ENCODE data around the gene MTA1. TPM values are rescaled to one million over a fixed set of nuclear protein-coding genes. Genes with fewer than 3 reads are reported as not detected.

MTA1 gene
- 111 TPM for total RNA-seq

DNA sequence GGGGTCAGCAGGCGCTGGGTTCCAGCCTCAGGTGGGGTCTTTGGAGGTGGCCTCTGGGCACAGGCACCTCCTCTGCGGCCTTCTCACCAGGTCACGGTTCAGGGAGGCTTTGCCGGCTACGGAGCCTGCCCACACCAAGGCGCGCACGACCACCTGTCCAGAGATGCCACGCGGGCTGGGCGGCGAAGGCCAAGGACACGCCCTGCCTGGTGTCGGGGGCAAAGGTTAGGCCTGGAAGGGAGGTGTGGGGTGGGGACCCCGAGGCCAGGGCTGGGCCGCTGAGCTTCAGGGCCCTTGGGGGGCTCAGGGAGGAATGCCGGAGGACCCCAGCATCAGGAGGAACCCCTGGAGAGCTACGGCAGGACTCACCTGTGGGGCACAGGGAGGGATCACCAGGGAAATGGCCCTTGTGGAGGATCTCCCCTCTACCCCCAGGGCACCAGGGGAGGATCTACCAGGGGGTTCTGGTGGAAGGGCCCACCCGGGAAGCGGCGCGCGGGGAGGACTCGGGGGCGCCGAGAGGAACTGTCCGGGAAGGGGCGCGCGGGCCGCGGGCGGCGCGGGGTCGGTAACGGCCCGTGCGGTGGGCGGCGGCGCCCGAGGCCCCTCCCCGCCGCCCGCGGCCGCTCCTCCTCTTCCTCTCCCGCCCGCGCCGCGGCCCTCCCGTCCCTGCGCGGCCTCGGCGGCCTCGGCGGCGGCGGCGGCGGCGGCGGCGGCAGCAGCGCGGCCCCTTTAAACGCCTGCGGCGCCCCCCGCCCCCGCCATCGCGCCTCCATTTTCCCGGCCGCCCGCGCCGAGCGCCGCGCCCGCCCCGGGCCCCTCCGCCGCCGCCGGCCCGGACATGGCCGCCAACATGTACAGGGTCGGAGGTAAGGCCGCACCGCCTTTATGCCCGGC is at the start of gene MTA1:
Gene MTA1 (plus strand): TSS at position 633 of the 897 bp plus-strand sequence. CDS start 209 bp downstream, at position 842.
- DNase-seq (ENCODE audit: low spot score): no peak

DNA sequence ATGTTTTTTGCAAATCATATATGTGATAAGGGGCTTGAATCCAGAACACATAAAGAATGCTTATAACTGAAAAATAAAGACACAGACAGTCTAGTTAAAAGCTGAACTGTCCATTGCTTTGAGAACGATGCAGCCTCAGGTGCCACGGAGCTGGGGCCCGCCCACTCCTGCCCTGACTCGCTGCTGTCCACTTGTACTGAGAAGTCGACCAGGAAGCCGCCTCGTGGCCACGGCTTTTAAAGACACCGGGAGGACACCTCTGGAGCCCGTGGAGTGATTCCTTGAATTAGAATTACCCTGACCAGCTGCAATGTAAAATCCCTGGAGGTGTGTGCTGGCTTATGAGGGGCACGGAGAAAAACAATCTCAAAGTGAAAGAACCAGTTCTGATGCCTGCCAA is 45.2 kb upstream of the MTA1 start:
- DNase-seq (ENCODE audit: low spot score): no peak

DNA sequence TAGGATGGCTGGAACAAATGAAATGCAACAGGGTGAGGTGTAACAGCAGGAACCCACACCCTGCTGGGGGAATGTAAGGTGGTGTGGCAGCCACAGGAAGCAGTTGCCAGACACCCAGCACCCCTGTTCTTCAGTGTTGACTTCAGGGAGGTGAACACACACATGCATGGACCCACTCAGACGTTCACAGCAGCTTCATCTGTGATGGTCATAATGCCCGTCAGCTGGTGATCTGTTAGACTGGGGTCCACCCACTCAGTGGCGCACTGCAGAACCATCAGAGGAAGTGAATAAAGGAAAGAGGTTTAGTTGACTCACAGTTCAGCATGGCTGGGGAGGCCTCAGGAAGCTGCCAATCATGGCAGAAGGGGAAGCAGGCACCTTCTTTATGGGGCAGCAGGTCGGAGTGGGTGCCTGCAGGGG is 44.0 kb upstream of the MTA1 start:
- DNase-seq (ENCODE audit: low spot score): no peak

DNA sequence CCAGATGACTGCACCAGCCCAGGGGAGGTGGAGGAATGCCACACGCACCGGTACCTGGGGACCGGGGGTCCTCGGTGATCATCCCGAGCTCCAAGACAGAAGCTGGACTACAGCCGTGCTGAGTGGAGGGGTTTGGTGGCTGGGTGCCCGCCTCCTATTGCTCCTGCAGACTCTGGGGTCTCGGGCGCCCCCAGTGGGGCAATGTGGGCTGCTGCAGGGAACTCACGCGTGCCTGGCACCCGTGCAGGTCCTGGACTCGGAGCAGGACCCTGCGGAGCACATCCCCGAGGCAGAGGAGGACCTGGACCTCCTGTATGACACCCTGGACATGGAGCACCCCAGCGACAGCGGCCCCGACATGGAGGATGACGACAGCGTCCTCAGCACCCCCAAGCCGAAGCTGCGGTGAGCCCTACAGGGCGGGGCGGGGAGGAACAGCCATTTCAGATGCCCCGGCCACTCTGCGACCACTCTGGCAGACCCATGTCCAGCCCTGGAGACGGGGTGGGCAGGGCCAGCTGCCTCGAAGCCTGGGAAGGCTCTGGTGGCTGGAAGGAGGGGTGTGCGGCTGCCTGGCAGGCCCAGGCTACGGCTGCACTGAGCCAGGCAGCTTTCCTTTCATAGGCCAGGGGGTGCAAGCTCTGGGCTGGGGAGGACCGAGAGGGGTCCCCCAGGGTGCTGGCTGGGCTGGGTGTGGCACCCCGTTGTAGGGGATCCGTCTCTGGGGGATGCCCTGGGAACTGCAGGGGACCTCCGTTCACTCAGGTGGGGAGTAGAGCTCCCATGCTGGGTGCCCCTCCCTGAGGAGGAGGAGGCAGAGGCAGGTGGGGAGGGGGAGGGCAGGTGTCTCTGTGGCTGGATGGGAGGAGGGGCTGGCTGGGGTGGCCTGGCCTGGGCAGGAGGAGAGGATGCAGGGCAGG is 42.8 kb upstream of the MTA1 start:
- DNase-seq (ENCODE audit: low spot score): no peak

DNA sequence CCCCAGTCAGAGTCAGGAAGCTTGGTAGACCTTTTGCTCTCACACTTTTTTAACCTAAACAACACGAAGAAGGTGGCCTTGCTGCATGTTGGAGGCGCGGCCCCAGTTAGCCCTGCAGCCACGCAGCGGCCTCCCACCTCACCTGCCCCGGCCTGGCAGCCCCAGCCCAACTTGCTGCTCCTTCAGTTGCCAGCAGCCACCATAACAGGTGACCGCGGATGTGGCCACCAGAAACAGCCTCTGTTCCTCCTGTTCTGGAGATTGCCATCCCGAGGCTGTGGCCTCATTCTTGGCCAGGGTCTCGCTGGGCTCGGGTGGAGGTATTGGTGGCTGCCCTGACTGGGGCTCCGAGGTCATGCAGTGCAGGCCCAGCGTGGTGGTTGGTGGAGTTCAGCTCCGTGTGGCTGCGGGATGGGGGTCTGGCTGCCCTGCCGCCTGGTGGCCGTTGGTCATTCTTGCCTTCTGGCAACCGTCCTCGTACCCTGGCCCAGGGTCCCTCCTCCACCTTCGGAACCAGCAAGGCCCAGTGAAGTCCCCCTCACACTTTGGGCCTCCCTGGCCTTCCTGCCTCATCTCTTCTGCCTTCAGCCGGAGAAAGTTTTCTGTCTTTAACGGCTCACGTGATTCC is 42.0 kb upstream of the MTA1 start:
- no peak for DNase-seq (ENCODE audit: low spot score)

DNA sequence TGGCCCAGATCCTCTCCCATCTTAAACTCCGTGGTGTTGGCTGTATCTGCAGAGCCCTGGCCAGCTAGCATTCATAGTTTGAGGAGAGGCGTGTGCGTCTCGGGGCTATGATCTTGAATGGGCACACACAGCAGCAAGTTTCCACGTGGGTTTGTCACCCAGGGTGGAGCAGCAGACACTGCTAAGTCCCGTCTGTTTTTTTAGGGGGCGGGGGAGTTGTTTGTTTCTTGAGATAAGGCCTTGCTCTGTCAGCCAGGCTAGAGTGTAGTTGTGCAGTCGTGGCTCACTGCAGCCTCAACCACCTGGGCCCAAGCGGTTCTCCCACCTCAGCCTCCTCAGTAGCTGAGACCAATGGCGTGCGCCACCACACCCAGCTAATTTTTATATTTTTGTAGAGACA is 41.4 kb upstream of the MTA1 start:
- no peak for DNase-seq (ENCODE audit: low spot score)

DNA sequence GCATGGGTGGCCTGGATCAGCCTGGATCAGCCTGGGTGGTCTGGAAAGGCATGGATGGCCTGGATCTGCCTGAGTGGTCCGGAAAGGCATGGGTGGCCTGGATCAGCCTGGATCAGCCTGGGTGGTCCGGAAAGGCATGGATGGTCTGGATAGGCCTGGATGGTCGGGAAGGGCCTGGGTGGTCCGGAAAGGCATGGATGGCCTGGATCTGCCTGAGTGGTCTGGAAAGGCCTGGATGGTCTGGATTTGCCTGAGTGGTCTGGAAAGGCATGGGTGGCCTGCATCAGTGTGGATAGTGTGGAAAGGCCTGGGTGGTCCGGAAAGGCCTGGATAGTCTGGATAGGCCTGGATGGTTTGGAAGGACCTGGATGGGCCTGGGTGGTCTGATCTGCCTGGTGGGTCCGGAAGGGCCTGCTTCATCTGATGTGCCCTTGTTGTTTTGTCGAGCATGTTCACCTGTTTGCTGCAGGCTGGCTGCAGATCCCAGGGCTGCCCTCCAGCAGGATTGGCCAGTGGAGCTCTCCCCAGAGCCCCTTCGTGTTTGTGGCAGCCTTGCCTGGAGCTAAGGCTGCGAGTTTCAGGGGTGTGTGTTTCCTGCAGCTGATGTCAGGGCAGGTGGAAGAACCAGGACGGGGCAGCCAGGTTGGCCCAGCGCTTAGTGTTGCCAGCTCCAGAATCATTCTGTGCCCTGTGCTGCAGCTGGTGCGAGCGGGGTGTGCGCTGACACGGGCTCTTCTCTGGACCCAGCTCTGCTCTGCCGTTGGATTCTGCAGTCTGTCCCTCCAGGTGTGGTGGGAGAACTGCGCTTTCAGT is 40.5 kb upstream of the MTA1 start:
- DNase-seq (ENCODE audit: low spot score): no peak

DNA sequence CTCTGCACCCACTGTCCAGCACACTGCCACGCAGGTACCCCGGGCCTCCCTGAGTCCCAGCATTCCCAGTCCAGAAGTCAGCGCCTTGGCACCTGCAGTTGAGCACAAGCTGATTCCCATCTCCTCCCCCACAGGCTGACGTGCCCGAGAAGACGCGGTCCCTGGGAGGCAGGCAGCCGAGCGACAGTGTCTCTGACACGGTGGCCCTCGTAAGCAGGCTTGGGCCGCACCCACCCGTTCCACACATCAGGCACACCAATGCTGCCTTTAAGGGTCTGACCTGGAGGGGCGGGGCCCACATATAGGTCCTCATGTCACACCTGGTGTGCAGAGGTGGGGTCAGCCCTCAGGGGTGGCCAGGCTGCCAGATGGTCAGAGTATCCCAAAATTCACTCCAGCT is 39.7 kb upstream of the MTA1 start:
- no peak for DNase-seq (ENCODE audit: low spot score)

DNA sequence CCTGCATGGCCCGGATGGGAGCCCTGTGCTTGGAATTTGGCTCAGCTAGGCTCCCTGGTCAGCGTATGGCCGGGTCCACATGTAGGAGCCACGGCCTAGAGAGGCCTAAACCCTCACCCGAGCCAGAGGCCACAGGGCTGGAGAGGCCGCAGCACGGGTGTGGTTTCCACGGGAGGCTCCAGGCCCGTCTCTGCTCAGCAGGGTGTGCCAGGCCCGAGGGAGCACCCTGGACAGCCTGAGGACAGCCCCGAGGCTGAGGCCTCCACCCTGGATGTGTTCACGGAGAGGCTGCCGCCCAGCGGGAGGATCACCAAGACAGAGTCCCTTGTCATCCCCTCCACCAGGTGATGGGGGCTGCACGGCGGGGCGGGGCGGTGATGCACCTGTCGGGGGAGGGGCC is 38.9 kb upstream of the MTA1 start:
- no peak for DNase-seq (ENCODE audit: low spot score)

DNA sequence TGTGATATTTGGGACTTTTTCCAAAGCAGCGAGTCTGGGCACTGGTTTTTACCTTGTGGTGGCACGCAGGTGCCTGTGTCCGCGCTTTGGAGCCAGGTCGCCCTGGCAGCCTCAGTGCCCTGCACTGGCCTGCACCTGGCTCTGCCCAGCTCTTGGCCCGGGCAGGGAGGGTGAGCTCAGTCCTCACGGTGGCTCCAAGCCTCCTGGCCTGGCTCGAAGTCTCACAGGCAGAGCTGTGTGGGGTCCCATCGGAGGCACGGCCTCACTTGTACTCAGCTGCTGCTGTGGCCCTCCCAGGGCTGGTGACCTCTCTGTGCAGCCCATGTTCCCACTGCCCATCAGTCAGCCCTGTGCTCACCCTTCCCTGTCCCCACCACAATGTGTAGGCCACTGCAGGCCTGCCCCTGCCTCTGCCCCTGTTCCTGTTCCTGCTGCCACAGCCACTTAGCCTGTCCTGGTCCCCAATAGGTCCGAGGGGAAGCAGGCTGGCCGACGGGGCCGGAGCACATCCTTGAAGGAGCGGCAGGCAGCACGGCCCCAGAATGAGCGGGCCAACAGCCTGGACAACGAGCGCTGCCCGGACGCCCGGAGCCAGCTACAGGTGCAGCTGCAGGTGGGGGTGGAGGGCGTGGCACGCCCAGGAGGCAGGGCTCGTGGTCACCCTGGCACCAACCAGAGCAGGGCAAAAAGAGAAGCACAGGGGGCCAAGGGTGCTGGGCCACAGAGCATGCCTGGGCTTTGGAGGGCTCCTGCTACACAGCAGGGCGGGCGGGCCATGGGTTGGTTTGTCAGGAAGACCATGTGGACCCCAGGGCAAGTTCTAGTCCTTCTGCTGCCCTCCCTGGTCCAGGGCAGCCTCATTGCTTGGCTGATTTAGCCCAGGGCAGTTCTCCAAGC is 37.9 kb upstream of the MTA1 start:
- DNase-seq (ENCODE audit: low spot score): no peak

DNA sequence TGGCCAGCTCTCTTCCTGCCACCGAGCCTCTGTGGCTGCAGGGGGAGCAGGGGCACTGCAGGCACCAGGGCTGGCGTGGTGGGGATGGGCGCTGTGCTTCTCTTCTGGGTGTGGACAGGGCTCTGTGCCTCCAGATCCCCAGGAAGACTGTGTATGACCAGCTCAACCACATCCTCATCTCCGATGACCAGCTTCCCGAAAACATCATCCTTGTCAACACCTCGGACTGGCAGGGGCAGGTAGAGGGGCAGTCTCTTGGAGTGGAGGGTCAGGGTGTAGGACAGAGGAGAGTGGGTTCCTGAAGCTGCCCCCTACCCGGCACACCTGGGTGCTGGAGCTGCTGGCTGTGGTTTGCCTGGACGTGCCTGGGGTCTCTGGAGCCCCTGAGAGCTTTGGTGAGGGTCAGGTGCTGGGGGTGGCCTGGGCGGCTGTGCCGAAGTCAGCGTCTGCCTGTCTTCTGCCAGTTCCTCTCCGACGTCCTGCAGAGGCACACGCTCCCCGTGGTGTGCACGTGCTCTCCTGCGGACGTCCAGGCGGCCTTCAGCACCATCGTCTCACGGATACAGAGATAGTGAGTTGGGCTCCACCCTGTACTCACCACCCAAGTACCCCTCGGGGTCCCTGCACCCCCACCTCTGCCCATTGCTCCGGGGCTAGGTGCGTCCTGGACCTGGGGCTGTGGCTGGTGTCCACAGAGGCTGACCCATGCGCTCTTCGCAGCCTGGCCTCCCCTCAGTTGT is 37.1 kb upstream of the MTA1 start:
- no peak for DNase-seq (ENCODE audit: low spot score)

DNA sequence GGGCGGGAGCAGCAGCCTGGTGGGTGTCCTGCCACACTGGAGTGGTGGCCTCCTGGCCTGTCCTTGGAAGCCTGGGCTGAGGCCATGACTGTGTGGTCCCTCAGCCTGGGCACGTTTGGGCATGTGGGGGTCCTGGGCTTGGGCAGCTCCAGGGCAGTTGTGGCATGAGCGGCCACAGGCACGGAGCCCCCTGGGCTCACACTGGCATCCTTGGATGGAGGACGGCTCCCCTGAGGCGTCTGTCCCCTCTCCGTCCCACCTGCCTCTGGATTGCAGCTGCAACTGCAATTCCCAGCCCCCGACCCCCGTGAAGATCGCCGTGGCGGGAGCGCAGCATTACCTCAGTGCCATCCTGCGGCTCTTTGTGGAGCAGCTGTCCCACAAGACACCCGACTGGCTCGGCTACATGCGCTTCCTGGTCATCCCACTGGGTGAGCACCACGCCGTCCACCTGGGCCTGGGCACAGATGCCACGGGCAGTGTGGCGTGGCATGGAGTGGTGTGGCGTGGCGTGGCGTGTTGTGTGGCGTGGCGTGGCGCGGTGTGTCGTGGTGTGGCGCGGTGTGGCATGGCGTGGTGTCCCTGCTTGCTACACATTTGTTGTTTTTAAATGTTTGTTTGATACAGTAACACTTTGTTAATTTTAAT is 36.4 kb upstream of the MTA1 start:
- DNase-seq (ENCODE audit: low spot score): no peak

DNA sequence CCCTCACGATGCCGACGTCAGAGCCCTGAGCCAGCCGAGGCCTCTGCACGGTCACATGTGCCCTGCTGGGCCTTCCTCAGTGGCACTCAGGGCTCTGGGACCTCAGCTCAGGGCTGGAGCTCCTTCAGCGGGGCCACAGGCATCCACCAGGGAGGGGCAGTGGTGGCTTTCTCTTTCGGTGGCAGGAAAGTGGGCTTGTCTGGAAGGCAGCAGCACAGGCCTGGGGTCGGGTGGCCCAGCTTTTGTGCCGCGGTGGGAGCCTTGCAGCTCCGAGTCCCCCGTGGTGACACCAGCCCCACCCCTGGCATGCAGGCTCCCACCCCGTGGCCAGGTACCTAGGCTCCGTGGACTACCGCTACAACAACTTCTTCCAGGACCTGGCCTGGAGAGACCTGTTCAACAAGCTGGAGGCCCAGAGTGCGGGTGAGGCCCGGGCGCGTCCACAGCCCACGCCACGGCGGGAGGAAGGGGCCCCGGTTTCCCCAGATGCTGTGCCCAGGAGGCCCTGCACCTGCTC is 35.5 kb upstream of the MTA1 start:
- no peak for DNase-seq (ENCODE audit: low spot score)

DNA sequence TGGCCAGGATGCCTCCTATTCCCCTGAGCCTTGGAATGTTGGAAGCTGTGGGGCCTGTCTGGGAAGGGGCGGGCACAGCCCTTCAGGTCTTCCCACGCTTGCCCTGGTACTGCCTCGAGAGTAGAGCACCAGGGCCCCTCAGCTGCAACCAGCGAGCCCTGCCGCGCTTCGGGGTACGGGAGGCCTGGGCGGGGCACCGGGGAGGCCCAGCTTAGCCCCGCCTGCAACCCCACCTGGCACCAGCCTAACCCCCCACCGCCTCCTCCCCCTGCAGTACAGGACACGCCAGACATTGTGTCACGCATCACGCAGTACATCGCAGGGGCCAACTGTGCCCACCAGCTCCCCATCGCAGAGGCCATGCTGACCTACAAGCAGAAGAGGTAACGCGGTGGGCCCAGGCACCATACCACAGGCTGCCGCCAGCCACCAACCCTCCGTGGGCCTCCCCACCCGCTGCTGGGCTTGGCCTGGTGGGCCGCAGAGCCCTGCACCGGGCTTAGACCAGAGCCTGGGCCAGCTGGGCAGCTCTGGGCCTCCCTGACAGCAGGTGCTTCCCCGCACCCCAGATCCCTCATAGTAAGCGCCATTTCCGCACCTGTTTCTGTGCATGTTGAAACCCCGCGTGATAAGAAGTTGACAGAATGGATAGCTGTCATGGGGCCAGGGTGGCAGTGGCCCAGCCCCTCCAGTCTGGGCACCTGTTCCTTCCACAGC is 34.9 kb upstream of the MTA1 start:
- DNase-seq (ENCODE audit: low spot score): no peak

DNA sequence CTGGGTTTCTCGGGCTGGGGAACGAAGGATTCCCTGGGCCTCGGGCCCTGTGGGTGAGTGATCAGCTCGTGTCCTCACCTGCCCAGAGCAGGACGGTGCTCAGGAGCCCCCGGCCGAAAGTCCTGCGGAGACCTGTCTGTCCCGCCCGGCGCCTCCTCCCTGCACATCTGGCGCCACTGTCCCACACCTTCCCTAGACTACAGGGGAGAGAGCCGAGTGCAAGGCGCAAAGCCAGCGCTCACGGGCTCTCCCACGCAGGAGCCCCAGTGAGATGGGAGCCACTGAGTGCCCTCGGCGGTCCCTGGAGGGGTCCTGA is 34.3 kb upstream of the MTA1 start:
- no peak for DNase-seq (ENCODE audit: low spot score)

DNA sequence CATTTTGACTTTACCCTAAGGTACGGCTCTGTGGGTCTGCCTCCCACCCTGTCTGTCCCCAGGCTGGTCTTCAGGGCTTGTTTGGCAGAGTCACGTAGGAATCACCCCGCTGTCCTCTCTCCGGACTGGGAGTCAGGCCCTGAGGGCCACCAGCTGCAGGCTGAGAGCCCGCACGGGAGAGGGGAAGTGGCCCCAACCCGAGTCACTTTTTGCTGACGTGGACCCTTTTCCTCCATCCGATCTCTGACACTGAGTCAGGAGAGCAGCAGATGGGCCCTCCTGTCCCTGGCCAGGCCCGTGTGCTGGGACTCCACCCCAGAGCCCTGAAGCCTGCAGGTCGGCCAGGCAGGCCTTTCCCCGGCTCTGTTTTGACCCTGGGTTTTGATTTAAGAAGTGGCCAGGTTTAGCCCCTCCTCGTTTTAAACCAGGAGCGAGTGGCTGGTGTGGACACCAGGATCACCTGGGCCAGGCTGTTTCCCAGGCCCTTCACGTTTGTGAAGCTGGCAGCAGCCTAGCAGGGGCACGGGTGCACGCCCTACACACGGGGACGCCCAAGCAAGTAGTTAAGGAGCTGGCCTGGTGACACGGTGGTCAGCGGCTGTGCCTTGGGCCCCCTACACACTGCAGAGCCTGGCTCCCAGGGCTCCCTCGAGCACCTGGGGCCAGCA is 33.8 kb upstream of the MTA1 start:
- DNase-seq (ENCODE audit: low spot score): no peak

DNA sequence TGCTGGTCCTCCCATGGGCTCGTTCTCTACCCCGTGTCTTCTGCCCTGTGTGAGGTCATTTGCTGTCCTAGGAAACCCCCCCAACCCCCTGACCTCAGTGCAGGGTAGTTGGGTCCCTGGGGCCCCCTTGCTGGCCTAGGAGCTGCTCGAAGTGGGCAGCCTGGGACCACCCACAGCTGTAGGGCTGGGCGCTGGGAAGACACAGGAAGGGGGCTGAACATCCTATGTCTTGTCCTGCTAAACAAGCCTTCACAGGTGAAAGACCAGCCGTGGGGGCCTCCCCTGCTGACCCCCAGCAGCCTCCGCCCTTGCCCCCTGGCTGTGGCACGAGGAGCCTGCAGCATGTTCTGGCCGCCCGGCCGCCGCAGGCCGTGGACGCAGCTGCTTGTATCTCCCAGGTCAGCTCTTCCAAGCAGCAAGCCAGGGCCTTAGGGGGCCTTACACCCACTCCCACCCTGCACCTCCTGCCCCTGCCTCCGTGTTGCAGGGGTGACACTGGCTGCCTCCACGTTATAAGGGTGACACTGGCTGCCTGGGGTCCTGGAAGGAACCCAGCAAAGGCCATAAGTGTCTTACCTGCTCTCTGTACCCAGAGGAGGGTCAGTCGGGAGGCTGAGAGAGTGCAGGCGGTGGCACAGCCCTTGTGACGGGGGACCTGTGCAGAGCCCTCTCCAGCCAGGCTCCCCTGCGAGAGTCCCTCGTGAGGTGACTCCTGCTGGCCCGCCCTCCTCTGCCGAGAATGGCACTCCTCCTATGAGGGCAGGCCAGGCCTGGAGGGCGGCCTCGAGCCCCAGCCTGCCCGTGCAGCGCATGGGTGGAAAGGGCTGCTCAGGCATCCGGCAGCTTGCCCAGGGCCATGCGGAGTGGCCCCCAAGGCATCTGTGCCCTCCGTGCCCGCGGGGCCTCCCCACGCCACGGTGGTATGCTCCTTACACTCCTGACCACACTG is 32.8 kb upstream of the MTA1 start:
- no peak for DNase-seq (ENCODE audit: low spot score)
